Measurements from ENCODE around the gene CDH13.

- no peak for TF ChIP-seq CTCF (IDR thresholded peaks at IDR 0.05; ENCODE audit: poor library complexity, severe bottlenecking)
- no peak for TF ChIP-seq TAF1 (IDR thresholded peaks at IDR 0.05; ENCODE audit: low read depth)
- TF ChIP-seq POLR2AphosphoS5 (IDR thresholded peaks at IDR 0.05), result no peak
- TF ChIP-seq EP300 (conservative IDR thresholded peaks at IDR 0.05; ENCODE audit: poor library complexity, severe bottlenecking), result no peak
- no peak for TF ChIP-seq MXI1 (conservative IDR thresholded peaks at IDR 0.05; ENCODE audit: poor library complexity, severe bottlenecking)
- no peak for TF ChIP-seq EZH2 (IDR thresholded peaks at IDR 0.05; ENCODE audit: borderline replicate concordance, insufficient read depth, low read length, poor library complexity, severe bottlenecking)
These were observed 1093.4 kb downstream of the CDH13 start for GRCh38 chr16:83720213-83720612.

All from neural cell (in vitro differentiated cells).